Osteoblast (primary cell): ENCODE data around the gene BLID. TPM values are rescaled to one million over a fixed set of nuclear protein-coding genes. Genes with fewer than 3 reads are reported as not detected.

Source experiments
- DNase-seq: peaks from one replicate; pipeline ENCODE4 v3.0.0; 2011; ENCODE audit warnings: low spot score, mixed read lengths; ENCODE audit not compliant: insufficient read length; ENCODE audit errors: missing footprints
- H2AFZ ChIP-seq: 2 replicates; pipeline ENCODE4 v1.6.0; 2011; ENCODE audit warnings: mild to moderate bottlenecking, low read length
- H3K27ac ChIP-seq: 2 replicates; pipeline ENCODE4 v1.5.1; 2011; ENCODE audit warnings: mild to moderate bottlenecking, low read depth, low read length, moderate library complexity
- H3K27me3 ChIP-seq: 2 replicates; pipeline ENCODE4 v1.6.0; 2012; ENCODE audit warnings: mild to moderate bottlenecking, control low read depth, inconsistent platforms, low read length, moderate library complexity; ENCODE audit not compliant: insufficient read depth
- H3K36me3 ChIP-seq: 2 replicates; pipeline ENCODE4 v1.5.1; 2011; ENCODE audit warnings: mild to moderate bottlenecking, low read length, control low read depth, moderate library complexity; ENCODE audit not compliant: insufficient read depth
- H3K4me1 ChIP-seq: 2 replicates; pipeline ENCODE4 v1.5.1; 2011; ENCODE audit warnings: mild to moderate bottlenecking, low read length, control low read depth, moderate library complexity; ENCODE audit not compliant: insufficient read depth
- H3K4me2 ChIP-seq: 2 replicates; pipeline ENCODE4 v1.6.0; 2011; ENCODE audit warnings: mild to moderate bottlenecking, low read length; ENCODE audit not compliant: insufficient read depth
- H3K4me3 ChIP-seq: fragments of 200-600 bp; sonication (generic); 3 replicates; pipeline ENCODE4 v1.5.1; 2012; ENCODE audit warnings: mild to moderate bottlenecking, low read length, inconsistent platforms; ENCODE audit not compliant: insufficient read depth
- H3K79me2 ChIP-seq: 2 replicates; pipeline ENCODE4 v1.6.0; 2012; ENCODE audit warnings: mild to moderate bottlenecking, low read length, control low read depth, inconsistent platforms; ENCODE audit not compliant: insufficient read depth
- H3K9me3 ChIP-seq: 2 replicates; pipeline ENCODE4 v1.5.1; 2011; ENCODE audit warnings: low read depth, low read length, control low read depth
- H4K20me1 ChIP-seq: 2 replicates; pipeline ENCODE4 v1.6.0; 2012; ENCODE audit warnings: mild to moderate bottlenecking, low read length, control low read depth; ENCODE audit not compliant: insufficient read depth
- CTCF ChIP-seq: IDR thresholded peaks from 2 replicates; pipeline ENCODE4 v1.5.1; 2011; ENCODE audit warnings: mild to moderate bottlenecking, low read depth, low read length, moderate library complexity; ENCODE audit errors: extremely low read depth
- total RNA-seq: library from RNA; depleted of rRNA; stranded (reverse); fragments of >200 nt; gene quantifications from 2 replicates; pipeline ENCODE4 v1.2.3, GENCODE V29; 2012

The BLID gene
- total RNA-seq, 1 donor = 18.1 TPM

GRCh38 chr11:122146475-122146874 is 30.5 kb upstream of the BLID start:
- Histone ChIP-seq H3K27ac (peak overlapping the region; percentile 49), H3K4me1 (peaks cover 94% of the 10 kb centered on the region)
- peak; percentile 22 for DNase-seq

GRCh38 chr11:122145715-122146274 is 29.8 kb upstream of the BLID start:
- peak overlapping the region; percentile 49 for H3K27ac ChIP-seq
- peaks cover 94% of the 10 kb centered on the region for H3K4me1 ChIP-seq
- no peak overlapping the region for H2AFZ ChIP-seq
- H3K36me3 ChIP-seq = peaks cover 82% of the 10 kb centered on the region
- no peaks in the 10 kb centered on the region for H3K27me3 ChIP-seq
- H3K79me2 ChIP-seq = peaks cover 92% of the 10 kb centered on the region
- no peak for DNase-seq
- H3K9me3 ChIP-seq = no peaks in the 10 kb centered on the region
- TF ChIP-seq CTCF = no peak
- H3K4me3 ChIP-seq = no peak overlapping the region
- H4K20me1 ChIP-seq = peaks cover 2% of the 10 kb centered on the region
- peak overlapping the region; percentile 8 for H3K4me2 ChIP-seq

More at GRCh38 chr11:122146475-122146874, 30.5 kb upstream of the BLID start:
- H3K4me2 ChIP-seq = peak overlapping the region; percentile 12
- H3K4me3 ChIP-seq = no peak overlapping the region
- peaks cover 95% of the 10 kb centered on the region for H3K79me2 ChIP-seq
- no peak overlapping the region for H2AFZ ChIP-seq
- peaks cover 86% of the 10 kb centered on the region for H3K36me3 ChIP-seq
- TF ChIP-seq CTCF = no peak
- peaks cover 2% of the 10 kb centered on the region for H4K20me1 ChIP-seq
- no peaks in the 10 kb centered on the region for H3K9me3 ChIP-seq
- H3K27me3 ChIP-seq = no peaks in the 10 kb centered on the region

GRCh38 chr11:122144752-122145151 is 28.7 kb upstream of the BLID start:
- Histone ChIP-seq H3K27ac (peak overlapping the region; percentile 49), H3K4me1 (peaks cover 94% of the 10 kb centered on the region), H3K4me2 (peak overlapping the region; percentile 8), H3K4me3 (no peak overlapping the region), H3K79me2 (peaks cover 91% of the 10 kb centered on the region), H4K20me1 (peaks cover 2% of the 10 kb centered on the region), H3K27me3 (no peaks in the 10 kb centered on the region), H3K36me3 (peaks cover 72% of the 10 kb centered on the region), H3K9me3 (no peaks in the 10 kb centered on the region), H2AFZ (no peak overlapping the region)
- no peak for TF ChIP-seq CTCF
- no peak for DNase-seq

GRCh38 chr11:122141725-122142124 is 25.7 kb upstream of the BLID start:
- TF ChIP-seq CTCF = no peak
- H3K79me2 ChIP-seq = peaks cover 79% of the 10 kb centered on the region
- peaks cover 2% of the 10 kb centered on the region for H4K20me1 ChIP-seq
- peak overlapping the region; percentile 53 for H3K27ac ChIP-seq
- H3K27me3 ChIP-seq = no peaks in the 10 kb centered on the region
- H3K4me1 ChIP-seq = peaks cover 93% of the 10 kb centered on the region
- H3K9me3 ChIP-seq = no peaks in the 10 kb centered on the region
- H2AFZ ChIP-seq = no peak overlapping the region
- H3K36me3 ChIP-seq = peaks cover 47% of the 10 kb centered on the region
- DNase-seq = no peak
- peak overlapping the region; percentile 41 for H3K4me2 ChIP-seq
- H3K4me3 ChIP-seq = no peak overlapping the region
